H1 (cell line): ENCODE results near the gene HOXD1. TPM values are rescaled to one million over a fixed set of nuclear protein-coding genes. Genes with fewer than 3 reads are reported as not detected.

Experiments used
- CTCF ChIA-PET: fragments of 300-600 bp; sonication (Branson Sonifier 250); formaldehyde crosslinking; loops from one replicate; lab custom pipeline; 2021; ENCODE audit not compliant: partially characterized antibody; lab: Charles Lee
- POLR2A ChIA-PET: fragments of 300-600 bp; sonication (Branson Sonifier 250); formaldehyde crosslinking; loops from one replicate; lab custom pipeline; 2021; ENCODE audit warnings: inconsistent platforms; ENCODE audit not compliant: partially characterized antibody; lab: Charles Lee
- DNase-seq, 2 experiments: peaks; one replicate each; pipeline versions ENCODE4 v3.0.0 to v3.0.0-alpha.2; 2010 to 2022; ENCODE audit warnings: low spot score in 2 of 2, low read depth in 1 of 2, mixed read lengths in 1 of 2
- FAIRE-seq: peaks from 2 replicates; lab custom pipeline; 2011; peaks lifted over from hg19 to GRCh38; lab: Jason Lieb, UNC
- H2AFZ ChIP-seq: 2 replicates; pipeline ENCODE4 v1.8.1; 2012; ENCODE audit warnings: low read length, inconsistent platforms
- H2AK5ac ChIP-seq: 2 replicates; pipeline ENCODE4 v1.6.1; 2013; ENCODE audit warnings: low read depth, low read length
- H2BK120ac ChIP-seq: replicated peaks from 2 replicates; pipeline ENCODE3; 2013; ENCODE audit warnings: low read depth, low read length, inconsistent platforms
- H2BK12ac ChIP-seq: 2 replicates; pipeline ENCODE4 v1.6.1; 2013; ENCODE audit warnings: low read depth, low read length
- H2BK15ac ChIP-seq: 2 replicates; pipeline ENCODE4 v1.6.1; 2013; ENCODE audit warnings: low read length
- H2BK20ac ChIP-seq: 2 replicates; pipeline ENCODE4 v1.6.1; 2013; ENCODE audit warnings: low read length
- H2BK5ac ChIP-seq: 2 replicates; pipeline ENCODE4 v1.6.1; 2013; ENCODE audit warnings: low read depth, low read length
- H3K14ac ChIP-seq: 2 replicates; pipeline ENCODE4 v1.6.1; 2013; ENCODE audit warnings: inconsistent platforms; ENCODE audit not compliant: insufficient read length
- H3K18ac ChIP-seq: 2 replicates; pipeline ENCODE4 v1.6.1; 2013; ENCODE audit warnings: low read length; ENCODE audit errors: extremely low read depth
- H3K23ac ChIP-seq: 2 replicates; pipeline ENCODE4 v1.6.1; 2013; ENCODE audit warnings: inconsistent platforms; ENCODE audit not compliant: insufficient read length
- H3K23me2 ChIP-seq: 2 replicates; pipeline ENCODE4 v1.6.1; 2013; ENCODE audit warnings: low read depth, low read length
- H3K27ac ChIP-seq: 2 replicates; pipeline ENCODE4 v1.6.1; 2011; ENCODE audit warnings: low read depth, low read length, inconsistent platforms
- H3K27me3 ChIP-seq, 4 experiments: replicated peaks in 1 of 4; 1 replicate in 1 of 4; 2 replicates in 3 of 4; pipeline versions ENCODE4 v1.6.1 to v1.8.1; 2011 to 2013; ENCODE audit warnings: low read length in 3 of 4, mild to moderate bottlenecking in 3 of 4, inconsistent platforms in 2 of 4, mixed read lengths in 2 of 4, moderate library complexity in 1 of 4; ENCODE audit not compliant: control insufficient read depth in 3 of 4, insufficient read depth in 3 of 4; ENCODE audit errors: extremely low read depth in 1 of 4
- H3K36me3 ChIP-seq, 4 experiments: 2 replicates each; pipeline versions ENCODE4 v1.6.1 to v1.8.1; 2011 to 2013; ENCODE audit warnings: mild to moderate bottlenecking in 4 of 4, low read length in 3 of 4, moderate library complexity in 2 of 4, control low read depth in 1 of 4, inconsistent platforms in 1 of 4; ENCODE audit not compliant: insufficient read depth in 4 of 4, control insufficient read depth in 2 of 4
- H3K4ac ChIP-seq: replicated peaks from 2 replicates; pipeline ENCODE3; 2013; ENCODE audit warnings: low read length, low read depth, mixed read lengths, inconsistent platforms; ENCODE audit not compliant: insufficient read length
- H3K4me1 ChIP-seq, 4 experiments: replicated peaks in 1 of 4; 1 replicate in 1 of 4; 2 replicates in 3 of 4; pipeline versions ENCODE4 v1.6.1 to v1.8.1; 2011 to 2013; ENCODE audit warnings: low read length in 3 of 4, inconsistent platforms in 2 of 4, mixed read lengths in 1 of 4; ENCODE audit not compliant: insufficient read depth in 4 of 4, control insufficient read depth in 3 of 4
- H3K4me2 ChIP-seq, 2 experiments: 2 replicates each; pipeline versions ENCODE4 v1.6.1 to v1.8.1; 2011 to 2013; ENCODE audit warnings: low read depth in 2 of 2, low read length in 2 of 2, control low read depth in 1 of 2, inconsistent platforms in 1 of 2, mild to moderate bottlenecking in 1 of 2; ENCODE audit not compliant: insufficient read depth in 1 of 2
- H3K4me3 ChIP-seq, 4 experiments: fragments of 200-600, 300-600 bp in 1 of 4; sonication (generic), shearing (Covaris generic), sonication (Bioruptor Twin) in 1 of 4; 2 replicates each; pipeline versions ENCODE4 v1.5.1 to v1.8.1; 2011 to 2016; ENCODE audit warnings: low read length in 4 of 4, low read depth in 3 of 4, control low read depth in 2 of 4, inconsistent platforms in 2 of 4, mild to moderate bottlenecking in 2 of 4, mixed read lengths in 1 of 4, moderate library complexity in 1 of 4; ENCODE audit not compliant: insufficient read depth in 2 of 4; ENCODE audit errors: extremely low read depth in 1 of 4
- H3K56ac ChIP-seq: replicated peaks from 2 replicates; pipeline ENCODE3; 2013; ENCODE audit warnings: low read depth, mild to moderate bottlenecking, mixed read lengths, low read length, inconsistent platforms; ENCODE audit not compliant: insufficient read length
- H3K79me1 ChIP-seq: 2 replicates; pipeline ENCODE4 v1.6.1; 2013; ENCODE audit warnings: low read depth, low read length, control low read depth
- H3K79me2 ChIP-seq, 2 experiments: 2 replicates each; pipeline versions ENCODE4 v1.6.1 to v1.8.1; 2012 to 2013; ENCODE audit warnings: low read length in 2 of 2, mild to moderate bottlenecking in 2 of 2, inconsistent platforms in 1 of 2; ENCODE audit not compliant: insufficient read depth in 2 of 2, control insufficient read depth in 1 of 2
- H3K9ac ChIP-seq, 4 experiments: replicated peaks in 1 of 4; 1 replicate in 1 of 4; 2 replicates in 3 of 4; pipeline versions ENCODE4 v1.6.1 to v1.8.1; 2011 to 2013; ENCODE audit warnings: low read depth in 3 of 4, low read length in 3 of 4, control low read depth in 2 of 4, mild to moderate bottlenecking in 2 of 4, moderate library complexity in 2 of 4, inconsistent platforms in 1 of 4; ENCODE audit errors: extremely low read depth in 1 of 4
- H3K9me3 ChIP-seq, 2 experiments: 2 replicates each; pipeline versions ENCODE4 v1.6.1 to v1.8.1; 2012 to 2013; ENCODE audit warnings: mild to moderate bottlenecking in 2 of 2, moderate library complexity in 2 of 2, control low read depth in 1 of 2, inconsistent platforms in 1 of 2, low read depth in 1 of 2, low read length in 1 of 2, mixed read lengths in 1 of 2; ENCODE audit not compliant: insufficient read depth in 2 of 2
- H4K20me1 ChIP-seq, 2 experiments: replicated peaks in 1 of 2; 2 replicates each; pipeline versions ENCODE3 to v1.8.1; 2011 to 2013; ENCODE audit warnings: inconsistent platforms in 2 of 2, low read length in 2 of 2, mild to moderate bottlenecking in 1 of 2; ENCODE audit not compliant: insufficient read depth in 2 of 2, control insufficient read depth in 1 of 2
- H4K5ac ChIP-seq: 2 replicates; pipeline ENCODE4 v1.6.1; 2013; ENCODE audit warnings: low read length, low read depth, mixed read lengths, inconsistent platforms; ENCODE audit not compliant: insufficient read length
- H4K8ac ChIP-seq: 2 replicates; pipeline ENCODE4 v1.8.0; 2013; ENCODE audit warnings: mild to moderate bottlenecking, moderate library complexity, low read length, inconsistent platforms; ENCODE audit not compliant: insufficient read depth; ENCODE audit errors: extremely low read depth
- H4K91ac ChIP-seq: replicated peaks from 2 replicates; pipeline ENCODE3; 2013; ENCODE audit warnings: low read length, mixed read lengths, inconsistent platforms; ENCODE audit not compliant: insufficient read length
- BACH1 ChIP-seq: IDR thresholded peaks from 2 replicates; pipeline ENCODE4 v1.6.1; 2012; ENCODE audit warnings: low read length, improper control_type of control experiment
- BRCA1 ChIP-seq: IDR thresholded peaks from 2 replicates; pipeline ENCODE4 v1.6.1; 2012; ENCODE audit warnings: low read depth, low read length, improper control_type of control experiment
- CBX8 ChIP-seq: fragments of 300-800, 300-1000 bp; sonication (generic); IDR thresholded peaks from 2 replicates; pipeline ENCODE4 v1.7.1; 2016; ENCODE audit warnings: low read depth, low read length, borderline replicate concordance
- HDAC6 ChIP-seq: IDR thresholded peaks from one replicate; pipeline ENCODE4 v1.7.1; 2012; ENCODE audit warnings: low read depth, mild to moderate bottlenecking, inconsistent platforms, low read length, moderate library complexity
- NRF1 ChIP-seq: IDR thresholded peaks from 2 replicates; pipeline ENCODE4 v1.6.1; 2011; ENCODE audit warnings: mild to moderate bottlenecking, low read depth, low read length, improper control_type of control experiment
- POU5F1 ChIP-seq: IDR thresholded peaks from 2 replicates; pipeline ENCODE4 v1.6.1; 2011; ENCODE audit warnings: low read depth, mild to moderate bottlenecking, low read length, moderate library complexity
- RAD21 ChIP-seq, 2 experiments: IDR thresholded peaks in 1 of 2; conservative IDR thresholded peaks in 1 of 2; 2 replicates each; pipeline ENCODE4 v1.6.1; 2011; ENCODE audit warnings: low read depth in 2 of 2, low read length in 2 of 2, improper control_type of control experiment in 1 of 2, inconsistent platforms in 1 of 2, mild to moderate bottlenecking in 1 of 2, moderate library complexity in 1 of 2
- RNF2 ChIP-seq: fragments of 200-900, 300-1000 bp; sonication (generic); IDR thresholded peaks from 2 replicates; pipeline ENCODE4 v1.7.1; 2016; ENCODE audit warnings: borderline replicate concordance, low read depth, mild to moderate bottlenecking, antibody characterized with exemption, low read length; ENCODE audit not compliant: poor library complexity, severe bottlenecking; ENCODE audit errors: missing control alignments
- SIN3A ChIP-seq, 2 experiments: IDR thresholded peaks in 1 of 2; conservative IDR thresholded peaks in 1 of 2; 2 replicates each; pipeline ENCODE4 v1.6.1; 2011 to 2012; ENCODE audit warnings: low read length in 2 of 2, improper control_type of control experiment in 1 of 2, low read depth in 1 of 2, mild to moderate bottlenecking in 1 of 2
- SUZ12 ChIP-seq: fragments of 200-600 bp; sonication (generic); IDR thresholded peaks from 2 replicates; pipeline ENCODE4 v1.6.1; 2012; ENCODE audit warnings: mild to moderate bottlenecking, inconsistent platforms, low read length, moderate library complexity, mixed read lengths
- TBP ChIP-seq: IDR thresholded peaks from 2 replicates; pipeline ENCODE4 v1.6.1; 2011; ENCODE audit warnings: low read depth, low read length, improper control_type of control experiment
- TCF12 ChIP-seq: IDR thresholded peaks from 2 replicates; pipeline ENCODE4 v1.6.1; 2011; ENCODE audit warnings: low read depth, mild to moderate bottlenecking, low read length
- ZNF274 ChIP-seq: IDR thresholded peaks from 2 replicates; pipeline ENCODE4 v1.7.0; 2012; ENCODE audit warnings: low read length, borderline replicate concordance; ENCODE audit errors: extremely low read depth
- WGBS, 2 experiments: shearing (Covaris generic) in 1 of 2; methylation state at CpG; one replicate each; pipeline versions ENCODE4 v1.1.6 to v1.1.7; 2013 to 2015; ENCODE audit warnings: low lambda C conversion rate in 2 of 2, mixed read lengths in 2 of 2, inconsistent platforms in 1 of 2, low coverage in 1 of 2, missing lambda C conversion rate in 1 of 2; ENCODE audit not compliant: insufficient replicate concordance in 2 of 2, insufficient coverage in 1 of 2, insufficient read length in 1 of 2; ENCODE audit errors: extremely low coverage in 1 of 2, missing lambda C conversion rate in 1 of 2; 5-methylcytosine and 5-hydroxymethylcytosine counted together
- polyA plus RNA-seq, 7 experiments: library from polyadenylated mRNA; depleted of rRNA in 3 of 7; stranded (reverse) in 5 of 7; unstranded in 2 of 7; fragments of >200 nt in 5 of 7; fragments of 200-250 nt in 2 of 7; gene quantifications; 1 replicate in 5 of 7; 2 replicates in 1 of 7; 4 replicates in 1 of 7; pipeline versions ENCODE4 v1.2.1 to v1.2.3, GENCODE V29; 2011 to 2013; ENCODE audit warnings: missing spikeins in 2 of 7, mixed read lengths in 2 of 7
- total RNA-seq: library from RNA; stranded (reverse); fragmentation: NEBNext Ultra II Directional; extraction: Animal tissue kit (Norgen Biotek cat#: 25700); gene quantifications from 2 replicates; pipeline ENCODE4 v1.2.1, GENCODE V29; 2021

HOXD1 gene
- total and polyA plus RNA-seq, 2 of the 8 experiments (the other 6 are each of a cell fraction or from before 2014, with no cell fraction given) = 0.03 TPM; not detected in 1

GRCh38 chr2:176158186-176158591 is 30.3 kb upstream of the HOXD1 start:
- H3K79me2 ChIP-seq = no peaks in the 10 kb centered on the region
- no peak overlapping the region for H4K91ac ChIP-seq
- H2BK20ac ChIP-seq = no peak overlapping the region
- H3K9ac ChIP-seq = no peak overlapping the region
- H3K4me1 ChIP-seq = peaks cover 0 to 8% (median 5%) of the 10 kb centered on the region in 4 experiments; a peak in 5 of 7 replicates
- no peaks in the 10 kb centered on the region for H3K9me3 ChIP-seq
- no peak overlapping the region for H3K56ac ChIP-seq
- FAIRE-seq (no peak), DNase-seq (no peak)
- CTCF ChIA-PET = interaction anchor here (0.7 to 1.4 kb wide), 5 partner anchors 15 to 79 kb away, joined by 3 to 5 read pairs (median 3); no protein-coding TSS in a partner anchor
- H4K20me1 ChIP-seq = peaks cover 28 to 42% of the 10 kb centered on the region in 2 experiments
- no peak overlapping the region for H4K8ac ChIP-seq
- H2AFZ ChIP-seq = no peak overlapping the region
- H3K79me1 ChIP-seq = no peaks in the 10 kb centered on the region
- POLR2A ChIA-PET = interaction anchor here (1.0 kb wide), 1 partner anchor 15 kb away, joined by 3 read pairs; no protein-coding TSS in a partner anchor
- H2BK120ac ChIP-seq = no peak overlapping the region
- WGBS, 2 experiments = 5% methylated on average over 22 of the region's 22 CpGs; no CpG with 5 or more reads in 1 of the 2 experiments
- no peak overlapping the region for H2BK15ac ChIP-seq
- peaks cover 0 to 10% (median 0%) of the 10 kb centered on the region in 4 experiments; a peak in 1 of 8 replicates for H3K36me3 ChIP-seq
- no peak overlapping the region for H3K4me2 ChIP-seq
- H4K5ac ChIP-seq = no peak overlapping the region
- H3K18ac ChIP-seq = no peak overlapping the region
- H3K23ac ChIP-seq = no peak overlapping the region
- H2AK5ac ChIP-seq = no peak overlapping the region
- H2BK5ac ChIP-seq = no peak overlapping the region
- H3K14ac ChIP-seq = no peak overlapping the region
- H2BK12ac ChIP-seq = no peak overlapping the region
- H3K4ac ChIP-seq = no peak overlapping the region
- no peak overlapping the region for H3K4me3 ChIP-seq
- H3K27me3 ChIP-seq = peaks cover 98 to 100% (median 100%) of the 10 kb centered on the region in 4 experiments
- H3K23me2 ChIP-seq = no peaks in the 10 kb centered on the region
- no peak overlapping the region for H3K27ac ChIP-seq
- TF ChIP-seq RAD21 (IDR thresholded peaks at IDR 0.05 in 1 of 2, conservative IDR thresholded peaks at IDR 0.05 in 1 of 2; ENCODE audit: low read depth in 2 of 2, low read length in 2 of 2) (no peak), CBX8 (peak; percentile 58; the same call in 1 of the 2 replicates), BRCA1 (no peak), SIN3A (conservative IDR thresholded peaks at IDR 0.05 in 1 of 2, IDR thresholded peaks at IDR 0.05 in 1 of 2; ENCODE audit: low read depth in 1 of 2, low read length in 2 of 2) (no peak), SUZ12 (peak; percentile 18; the same call in 1 of the 2 replicates), TBP (no peak), NRF1 (no peak), HDAC6 (no peak), BACH1 (no peak), TCF12 (0 out of 2 replicates have a peak, but pooled peaks have one; percentile 38), ZNF274 (no peak), POU5F1 (no peak), RNF2 (peak; percentile 73)
